ENCODE results near the gene ARL8A. TPM values are rescaled to one million over a fixed set of nuclear protein-coding genes. Genes with fewer than 3 reads are reported as not detected.

Gene ARL8A
- total and polyA plus RNA-seq, 4 donors = 21.8 to 87.7 (median 49.3) TPM

- ATAC-seq (ENCODE audit: low FRiP score) = no peak
- 41 to 44% methylated on average over 8 of the region's 8 CpGs for WGBS, 2 donors
- intact Hi-C loops (cut with DNase I) = loop anchor here (10.0 kb wide), 2 partner anchors 235 to 245 kb away; partner anchors contain the start of gene SHISA4 (in 1 of the 2)
- peak in 1 of 2 donors; percentile 75 for DNase-seq
- H3K9me3 ChIP-seq (ENCODE audit: control insufficient read depth, low read length) = no peaks in the 10 kb centered on the region
- no peak overlapping the region for H3K27ac ChIP-seq (ENCODE audit: low read depth in 1 of 2, low read length in 2 of 2)
- H3K4me1 ChIP-seq (ENCODE audit: control insufficient read depth in 1 of 2, insufficient read depth in 2 of 2, low read length in 2 of 2) = no peaks in the 10 kb centered on the region
- H3K36me3 ChIP-seq (ENCODE audit: control insufficient read depth in 1 of 2, insufficient read depth in 2 of 2, low read length in 1 of 2) = peaks cover 0 to 3% of the 10 kb centered on the region in 2 donors
- H3K4me3 ChIP-seq (ENCODE audit: low read length in 2 of 2) = no peak overlapping the region
- no peaks in the 10 kb centered on the region for H3K27me3 ChIP-seq (ENCODE audit: control insufficient read depth in 1 of 2, insufficient read depth in 2 of 2, low read length in 1 of 2)
Measured at GRCh38 chr1:202129453-202130296, 14.9 kb downstream of the ARL8A start.

- DNase-seq (peak in 1 of 2 donors; percentile 74), ATAC-seq (ENCODE audit: low FRiP score) (no peak)
- Histone ChIP-seq H3K36me3 (ENCODE audit: control insufficient read depth in 1 of 2, insufficient read depth in 2 of 2, low read length in 1 of 2) (no peaks in the 10 kb centered on the region), H3K4me3 (ENCODE audit: low read length in 2 of 2) (no peak overlapping the region), H3K4me1 (ENCODE audit: control insufficient read depth in 1 of 2, insufficient read depth in 2 of 2, low read length in 2 of 2) (no peaks in the 10 kb centered on the region), H3K27me3 (ENCODE audit: control insufficient read depth in 1 of 2, insufficient read depth in 2 of 2, low read length in 1 of 2) (no peaks in the 10 kb centered on the region), H3K9me3 (ENCODE audit: control insufficient read depth, low read length) (no peaks in the 10 kb centered on the region), H3K27ac (ENCODE audit: low read depth in 1 of 2, low read length in 2 of 2) (no peak overlapping the region)
- intact Hi-C loops (cut with DNase I) = no loop called here
- 95 to 96% methylated on average over 26 of the region's 26 CpGs for WGBS, 2 donors
Measured at GRCh38 chr1:202127836-202128622, 16.5 kb downstream of the ARL8A start.

- no peak overlapping the region for H3K4me3 ChIP-seq (ENCODE audit: low read length in 2 of 2)
- H3K36me3 ChIP-seq (ENCODE audit: control insufficient read depth in 1 of 2, insufficient read depth in 2 of 2, low read length in 1 of 2) = no peaks in the 10 kb centered on the region
- DNase-seq = no peak
- H3K9me3 ChIP-seq (ENCODE audit: control insufficient read depth, low read length) = no peaks in the 10 kb centered on the region
- no peaks in the 10 kb centered on the region for H3K27me3 ChIP-seq (ENCODE audit: control insufficient read depth in 1 of 2, insufficient read depth in 2 of 2, low read length in 1 of 2)
- intact Hi-C loops (cut with DNase I) = no loop called here
- no peak overlapping the region for H3K27ac ChIP-seq (ENCODE audit: low read depth in 1 of 2, low read length in 2 of 2)
- H3K4me1 ChIP-seq (ENCODE audit: control insufficient read depth in 1 of 2, insufficient read depth in 2 of 2, low read length in 2 of 2) = no peaks in the 10 kb centered on the region
- WGBS, 2 donors = 97% methylated on average over 6 of the region's 6 CpGs
- ATAC-seq (ENCODE audit: low FRiP score) = no peak
Measured at GRCh38 chr1:202127061-202127460, 17.5 kb downstream of the ARL8A start.

GRCh38 chr1:202126426-202126825 lies 18.1 kb downstream of the ARL8A start:
- H3K27me3 ChIP-seq (ENCODE audit: control insufficient read depth in 1 of 2, insufficient read depth in 2 of 2, low read length in 1 of 2) = no peaks in the 10 kb centered on the region
- H3K9me3 ChIP-seq (ENCODE audit: control insufficient read depth, low read length) = no peaks in the 10 kb centered on the region
- WGBS, 2 donors = 56 to 76% methylated on average over 9 of the region's 9 CpGs
- H3K36me3 ChIP-seq (ENCODE audit: control insufficient read depth in 1 of 2, insufficient read depth in 2 of 2, low read length in 1 of 2) = no peaks in the 10 kb centered on the region
- DNase-seq (no peak), ATAC-seq (ENCODE audit: low FRiP score) (no peak)
- H3K4me1 ChIP-seq (ENCODE audit: control insufficient read depth in 1 of 2, insufficient read depth in 2 of 2, low read length in 2 of 2) = no peaks in the 10 kb centered on the region
- H3K4me3 ChIP-seq (ENCODE audit: low read length in 2 of 2) = no peak overlapping the region
- intact Hi-C loops (cut with DNase I) = no loop called here
- no peak overlapping the region for H3K27ac ChIP-seq (ENCODE audit: low read depth in 1 of 2, low read length in 2 of 2)

GRCh38 chr1:202125611-202126010 lies 18.9 kb downstream of the ARL8A start:
- Histone ChIP-seq H3K27ac (ENCODE audit: low read depth in 1 of 2, low read length in 2 of 2) (no peak overlapping the region), H3K4me1 (ENCODE audit: control insufficient read depth in 1 of 2, insufficient read depth in 2 of 2, low read length in 2 of 2) (no peaks in the 10 kb centered on the region), H3K4me3 (ENCODE audit: low read length in 2 of 2) (no peak overlapping the region), H3K9me3 (ENCODE audit: control insufficient read depth, low read length) (no peaks in the 10 kb centered on the region), H3K36me3 (ENCODE audit: control insufficient read depth in 1 of 2, insufficient read depth in 2 of 2, low read length in 1 of 2) (no peaks in the 10 kb centered on the region), H3K27me3 (ENCODE audit: control insufficient read depth in 1 of 2, insufficient read depth in 2 of 2, low read length in 1 of 2) (no peaks in the 10 kb centered on the region)
- intact Hi-C loops (cut with DNase I) = no loop called here
- DNase-seq (no peak), ATAC-seq (ENCODE audit: low FRiP score) (no peak)
- 92 to 93% methylated on average over 8 of the region's 8 CpGs for WGBS, 2 donors

GRCh38 chr1:202124142-202124541 lies 20.4 kb downstream of the ARL8A start:
- no peak for DNase-seq
- Histone ChIP-seq H3K4me3 (ENCODE audit: low read length in 2 of 2) (no peak overlapping the region), H3K4me1 (ENCODE audit: control insufficient read depth in 1 of 2, insufficient read depth in 2 of 2, low read length in 2 of 2) (no peaks in the 10 kb centered on the region), H3K9me3 (ENCODE audit: control insufficient read depth, low read length) (no peaks in the 10 kb centered on the region), H3K36me3 (ENCODE audit: control insufficient read depth in 1 of 2, insufficient read depth in 2 of 2, low read length in 1 of 2) (no peaks in the 10 kb centered on the region), H3K27me3 (ENCODE audit: control insufficient read depth in 1 of 2, insufficient read depth in 2 of 2, low read length in 1 of 2) (no peaks in the 10 kb centered on the region), H3K27ac (ENCODE audit: low read depth in 1 of 2, low read length in 2 of 2) (no peak overlapping the region)
- intact Hi-C loops (cut with DNase I) = no loop called here
- ATAC-seq (ENCODE audit: low FRiP score) = no peak
- 87 to 89% methylated on average over 7 of the region's 7 CpGs for WGBS, 2 donors

GRCh38 chr1:202123336-202123813 lies 21.2 kb downstream of the ARL8A start:
- no peak for ATAC-seq (ENCODE audit: low FRiP score)
- intact Hi-C loops (cut with DNase I) = no loop called here

GRCh38 chr1:202122639-202123335 lies 21.8 kb downstream of the ARL8A start, which contains the start of gene GPR37L1:
Gene GPR37L1, plus strand, starts transcription at chr1:202122917. Its CDS starts 47 bp downstream, at chr1:202122964.
- H3K4me3 ChIP-seq (ENCODE audit: low read length in 2 of 2) = no peak within 1 kb of the TSS
- H3K36me3 ChIP-seq (ENCODE audit: control insufficient read depth in 1 of 2, insufficient read depth in 2 of 2, low read length in 1 of 2) = no peaks in the 10 kb centered on the region
- DNase-seq (peak in 1 of 2 donors; percentile 87), ATAC-seq (ENCODE audit: low FRiP score) (peak; percentile 70)
- WGBS, 2 donors = 42 to 45% methylated on average over 18 to 19 of the region's 19 CpGs
- no peaks in the 10 kb centered on the region for H3K4me1 ChIP-seq (ENCODE audit: control insufficient read depth in 1 of 2, insufficient read depth in 2 of 2, low read length in 2 of 2)
- no peaks in the 10 kb centered on the region for H3K27me3 ChIP-seq (ENCODE audit: control insufficient read depth in 1 of 2, insufficient read depth in 2 of 2, low read length in 1 of 2)
- no peaks in the 10 kb centered on the region for H3K9me3 ChIP-seq (ENCODE audit: control insufficient read depth, low read length)
- intact Hi-C loops (cut with DNase I) = no loop called here
- no peak within 1 kb of the TSS for H3K27ac ChIP-seq (ENCODE audit: low read depth in 1 of 2, low read length in 2 of 2)

More at GRCh38 chr1:202123336-202123813, 21.2 kb downstream of the ARL8A start:
- Histone ChIP-seq H3K4me3 (ENCODE audit: low read length in 2 of 2) (no peak overlapping the region), H3K4me1 (ENCODE audit: control insufficient read depth in 1 of 2, insufficient read depth in 2 of 2, low read length in 2 of 2) (no peaks in the 10 kb centered on the region), H3K27me3 (ENCODE audit: control insufficient read depth in 1 of 2, insufficient read depth in 2 of 2, low read length in 1 of 2) (no peaks in the 10 kb centered on the region), H3K27ac (ENCODE audit: low read depth in 1 of 2, low read length in 2 of 2) (no peak overlapping the region), H3K36me3 (ENCODE audit: control insufficient read depth in 1 of 2, insufficient read depth in 2 of 2, low read length in 1 of 2) (no peaks in the 10 kb centered on the region), H3K9me3 (ENCODE audit: control insufficient read depth, low read length) (no peaks in the 10 kb centered on the region)
- WGBS, 2 donors = 90 to 93% methylated on average over 10 of the region's 10 CpGs
- DNase-seq = no peak
